HG02840 (cell line): ENCODE data around the gene NAA16.
A peak's percentile ranks its signal among the peaks of the same experiment; 100 is the strongest.

Experiments used
- ATAC-seq: cut with Tn5 transposase; IDR thresholded peaks from one replicate; pipeline ENCODE4 v1.9.1; 2021; ENCODE audit warnings: mild to moderate bottlenecking, moderate library complexity, moderate number of reproducible peaks; ENCODE audit not compliant: unreplicated experiment, low FRiP score

NAA16 gene

GRCh38 chr13:41302743-41303142, 8.3 kb upstream of the NAA16 start:
- ATAC-seq = no peak

- no peak for ATAC-seq
These were observed 6.5 kb upstream of the NAA16 start for GRCh38 chr13:41304551-41304950.

GRCh38 chr13:41306271-41307145, 4.6 kb upstream of the NAA16 start:
- ATAC-seq = no peak

GRCh38 chr13:41307884-41308640, 3.0 kb upstream of the NAA16 start:
- ATAC-seq = no peak

GRCh38 chr13:41311406-41312175, 524 bp downstream of the NAA16 start:
- ATAC-seq = peak; percentile 50

GRCh38 chr13:41312176-41312500, 1.1 kb downstream of the NAA16 start:
- ATAC-seq = no peak

- ATAC-seq = no peak
These were observed 2.0 kb downstream of the NAA16 start for GRCh38 chr13:41313117-41313516.

GRCh38 chr13:41313659-41314197, 2.7 kb downstream of the NAA16 start:
- no peak for ATAC-seq

GRCh38 chr13:41315443-41316047, 4.5 kb downstream of the NAA16 start:
- no peak for ATAC-seq

GRCh38 chr13:41317243-41317642, 6.2 kb downstream of the NAA16 start:
- no peak for ATAC-seq

- no peak for ATAC-seq
These were observed 14.7 kb downstream of the NAA16 start for GRCh38 chr13:41325752-41326151.

GRCh38 chr13:41326661-41327060, 15.6 kb downstream of the NAA16 start:
- no peak for ATAC-seq

- ATAC-seq = no peak
These were observed 17.1 kb downstream of the NAA16 start for GRCh38 chr13:41327994-41328790.

- ATAC-seq = no peak
These were observed 21.8 kb downstream of the NAA16 start for GRCh38 chr13:41332829-41333228.

GRCh38 chr13:41334810-41335209, 23.7 kb downstream of the NAA16 start:
- ATAC-seq = no peak

GRCh38 chr13:41344358-41344757, 33.3 kb downstream of the NAA16 start:
- no peak for ATAC-seq

- no peak for ATAC-seq
These were observed 34.3 kb downstream of the NAA16 start for GRCh38 chr13:41345165-41345913.

- no peak for ATAC-seq
These were observed 35.0 kb downstream of the NAA16 start for GRCh38 chr13:41345914-41346589.
